Ureter (tissue), 1 donor: Measurements from ENCODE around the gene LPAR2. TPM values are rescaled to one million over a fixed set of nuclear protein-coding genes. Genes with fewer than 3 reads are reported as not detected.
"Not testable (repeated sequence)": the region's sequence is repeated elsewhere in the genome, so short reads cannot be mapped to it uniquely, and the experiment has no call there.

ENCODE experiments used
- DNase-seq: peaks from one replicate; pipeline ENCODE4 v3.0.0-alpha.2; 2020; ENCODE audit warnings: low spot score
- total RNA-seq: library from RNA; stranded (reverse); gene quantifications from one replicate; pipeline ENCODE4 v1.2.4, GENCODE V29; 2023
- donor health status: DM: yes; HTN: yes; CAD: no.

The LPAR2 gene
- total RNA-seq, result 28.6 TPM

- no peak for DNase-seq
Observed at GRCh38 chr19:19627621-19628500, at the start of gene LPAR2. Gene LPAR2, minus strand, starts transcription at chr19:19628220. Its CDS starts 945 bp downstream, at chr19:19627275.

GRCh38 chr19:19677579-19677978, 49.6 kb upstream of the LPAR2 start:
- no peak for DNase-seq

- no peak for DNase-seq
Observed at GRCh38 chr19:19674315-19674714, 46.3 kb upstream of the LPAR2 start.

GRCh38 chr19:19672816-19673215, 44.8 kb upstream of the LPAR2 start:
- DNase-seq, result no peak

GRCh38 chr19:19670070-19670551, 42.1 kb upstream of the LPAR2 start:
- DNase-seq, result no peak

GRCh38 chr19:19668230-19669012, 40.4 kb upstream of the LPAR2 start, which contains the start of gene ZNF101:
Gene ZNF101, plus strand, starts transcription at chr19:19668839. Its CDS starts 125 bp downstream, at chr19:19668964.
- peak; percentile 95 for DNase-seq

GRCh38 chr19:19665420-19665948, 37.5 kb upstream of the LPAR2 start:
- not testable (repeated sequence) for DNase-seq

GRCh38 chr19:19663256-19664120, 35.5 kb upstream of the LPAR2 start, which contains the start of gene ATP13A1:
Gene ATP13A1, minus strand, starts transcription at chr19:19663676. Its CDS starts 10 bp downstream, at chr19:19663666.
- DNase-seq, result peak; percentile 97

- DNase-seq, result no peak
Observed at GRCh38 chr19:19662871-19663255, 34.8 kb upstream of the LPAR2 start.

- no peak for DNase-seq
Observed at GRCh38 chr19:19662344-19662743, 34.3 kb upstream of the LPAR2 start.

GRCh38 chr19:19661675-19662251, 33.7 kb upstream of the LPAR2 start:
- no peak for DNase-seq

- DNase-seq, result no peak
Observed at GRCh38 chr19:19661141-19661674, 33.2 kb upstream of the LPAR2 start.

- no peak for DNase-seq
Observed at GRCh38 chr19:19659646-19660245, 31.7 kb upstream of the LPAR2 start.

GRCh38 chr19:19657397-19657783, 29.4 kb upstream of the LPAR2 start:
- peak; percentile 39 for DNase-seq

- no peak for DNase-seq
Observed at GRCh38 chr19:19656451-19657396, 28.7 kb upstream of the LPAR2 start.

- peak; percentile 40 for DNase-seq
Observed at GRCh38 chr19:19655641-19656343, 27.8 kb upstream of the LPAR2 start.

- peak; percentile 41 for DNase-seq
Observed at GRCh38 chr19:19655051-19655594, 27.1 kb upstream of the LPAR2 start.

- no peak for DNase-seq
Observed at GRCh38 chr19:19654441-19654840, 26.4 kb upstream of the LPAR2 start.
